Heart left ventricle (tissue), 16 donors: Measurements from ENCODE around the gene RALGAPA2. TPM values are rescaled to one million over a fixed set of nuclear protein-coding genes. Genes with fewer than 3 reads are reported as not detected.

Experiments used
- ATAC-seq, 4 donors: fragments of 200-7000 bp; cut with Tn5 transposase; one replicate each; pipeline ENCODE4 v1.9.1; 2020 to 2022; ENCODE audit warnings: moderate library complexity in 4 of 4, mild to moderate bottlenecking in 3 of 4, moderate number of reproducible peaks in 1 of 4
- DNase-seq, 5 donors: peaks; one replicate each; pipeline ENCODE4 v3.0.0-alpha.2; 2020
- H3K27ac ChIP-seq, 12 donors: fragments of 200-600 bp; sonication (generic) in 4 of 12; one replicate each; pipeline versions ENCODE4 v1.5.0 to v1.8.0; 2016 to 2022; ENCODE audit warnings: mild to moderate bottlenecking in 2 of 12
- H3K27me3 ChIP-seq, 9 donors: fragments of 200-600 bp; sonication (generic) in 2 of 9; one replicate each; pipeline versions ENCODE4 v1.5.1 to v1.8.0; 2016 to 2022; ENCODE audit warnings: mild to moderate bottlenecking in 3 of 9
- H3K36me3 ChIP-seq, 9 donors: fragments of 200-600 bp; sonication (generic) in 2 of 9; one replicate each; pipeline versions ENCODE4 v1.5.0 to v1.8.0; 2018 to 2022; ENCODE audit warnings: mild to moderate bottlenecking in 2 of 9
- H3K4me1 ChIP-seq, 12 donors: fragments of 200-600 bp; sonication (generic) in 4 of 12; one replicate each; pipeline versions ENCODE4 v1.5.0 to v1.8.0; 2016 to 2022; ENCODE audit warnings: mild to moderate bottlenecking in 3 of 12
- H3K4me3 ChIP-seq, 12 donors: fragments of 200-600 bp; sonication (generic) in 4 of 12; one replicate each; pipeline versions ENCODE4 v1.5.0 to v1.8.0; 2017 to 2022; ENCODE audit warnings: mild to moderate bottlenecking in 9 of 12, moderate library complexity in 4 of 12
- H3K9me3 ChIP-seq, 12 donors: fragments of 200-600 bp; sonication (generic) in 4 of 12; one replicate each; pipeline versions ENCODE4 v1.5.0 to v1.8.0; 2016 to 2022; ENCODE audit warnings: mild to moderate bottlenecking in 1 of 12
- POLR2A ChIP-seq, 2 donors: fragments of 450-650 bp; IDR thresholded peaks; one replicate each; pipeline ENCODE4 v1.6.1; 2017; ENCODE audit warnings: antibody characterized with exemption in 2 of 2, mild to moderate bottlenecking in 2 of 2, moderate library complexity in 2 of 2
- WGBS, 4 donors: extraction: QIAGEN DNeasy Blood & Tissue Kit in 2 of 4; methylation state at CpG; one replicate each; pipeline versions ENCODE4 v1.1.5 to v1.1.7; 2013 to 2018; 5-methylcytosine and 5-hydroxymethylcytosine counted together
- intact Hi-C, 10 donors: fragments of 100-400 bp; cut with DNase I; formaldehyde crosslinking; loops; one replicate each; pipeline versions ENCODE4 v1.11.1 to v1.14.2; 2022
- polyA plus RNA-seq, 2 donors: library from polyadenylated mRNA; stranded (reverse); fragments of 200-250 nt; gene quantifications; one replicate each; pipeline ENCODE4 v1.2.3, GENCODE V29; 2013
- total RNA-seq, 9 donors: library from RNA; depleted of rRNA in 2 of 9; stranded (reverse); fragments of >200 nt in 2 of 9; fragmentation: NEBNext Ultra II Directional in 3 of 9; extraction: Animal tissue kit (Norgen Biotek cat#: 25700) in 3 of 9; gene quantifications; one replicate each; pipeline versions ENCODE4 v1.1.0 to v1.2.4, GENCODE V29; 2016 to 2023
- TF ChIP-seq, protein P1 (sequence below), 12 donors: fragments of 200-600 bp; sonication (generic) in 4 of 12; IDR thresholded peaks; one replicate each; pipeline versions ENCODE4 v1.5.0 to v1.8.0; 2018 to 2022; ENCODE audit warnings: antibody characterized with exemption in 12 of 12, mild to moderate bottlenecking in 5 of 12
- donor health status: ischemic (EF 13 %, LVEDD 7.1; RV severe dilation, severe dysfunction).
- donor health status: healthy with polysubstance abuse.
- donor health status: DM: no; HTN: yes; CAD: no.
- donor health status: DM: no; HTN: no; CAD: no.
- donor health status: ischemic (EF 25% LVEDD 6.9; RV normal size, moderate dysfunction).
- donor health status: ischemic (EF 25% LVEDD 5.7; RV mildly dilated, moderate dysfunction).
- donor health status: healthy.
- donor health status: DM: yes; HTN: yes; CAD: no.
- donor health status: ischemic (EF 35%, LVEDD 5.7; RV mildly dilated, moderate dysfunction).
- donor health status: nonischemic (EF 11% LVEDD 7.7; RV severe dilation, severe dysfunction).
- donor health status: DM: yes; HTN: yes; CAD: no.
- donor health status: PGD.
- donor health status: ischemic (EF 29% LVEDD 5.4; RV normal size, mild dysfunction).
- donor health status: nonischemic (EF 23%, LVEDD 6.1; RV moderate dilation, normal function).

The RALGAPA2 gene
- total and polyA plus RNA-seq, 11 donors, result 5.6 to 33.8 (median 21.4) TPM

DNA sequence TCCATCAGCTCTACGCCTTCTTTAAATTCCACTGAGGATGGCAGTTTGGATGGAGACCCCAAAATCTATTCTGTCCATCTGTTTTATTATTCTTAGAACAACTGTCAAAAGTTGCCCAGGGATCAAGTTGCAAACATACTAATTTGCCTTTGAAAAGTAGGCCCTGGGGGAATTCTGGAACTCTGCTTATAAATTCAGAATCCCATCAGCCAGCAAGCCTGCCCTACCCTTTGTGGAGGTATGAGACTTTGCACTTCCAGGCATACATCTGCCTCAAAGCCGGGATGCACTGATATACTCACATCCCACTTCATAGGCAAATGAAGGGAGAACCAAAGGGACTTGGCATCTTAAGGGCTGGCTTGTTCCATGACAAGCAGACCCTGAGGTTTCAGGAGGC, 250.9 kb downstream of the RALGAPA2 start:
- DNase-seq (no peak), ATAC-seq (no peak)
- intact Hi-C loops, result no loop called here
- no peaks in the 10 kb centered on the region for H3K9me3 ChIP-seq
- H3K4me1 ChIP-seq, result peaks cover 0 to 3% (median 0%) of the 10 kb centered on the region in 12 donors
- no peaks in the 10 kb centered on the region for H3K27me3 ChIP-seq
- 90 to 97% (median 92%) methylated on average over 2 of the region's 2 CpGs for WGBS, 4 donors
- peaks cover 0 to 24% (median 2%) of the 10 kb centered on the region in 9 donors for H3K36me3 ChIP-seq
- H3K4me3 ChIP-seq, result no peak overlapping the region
- TF ChIP-seq POLR2A (IDR thresholded peaks at IDR 0.05), result no peak
- TF ChIP-seq, protein P1, sequence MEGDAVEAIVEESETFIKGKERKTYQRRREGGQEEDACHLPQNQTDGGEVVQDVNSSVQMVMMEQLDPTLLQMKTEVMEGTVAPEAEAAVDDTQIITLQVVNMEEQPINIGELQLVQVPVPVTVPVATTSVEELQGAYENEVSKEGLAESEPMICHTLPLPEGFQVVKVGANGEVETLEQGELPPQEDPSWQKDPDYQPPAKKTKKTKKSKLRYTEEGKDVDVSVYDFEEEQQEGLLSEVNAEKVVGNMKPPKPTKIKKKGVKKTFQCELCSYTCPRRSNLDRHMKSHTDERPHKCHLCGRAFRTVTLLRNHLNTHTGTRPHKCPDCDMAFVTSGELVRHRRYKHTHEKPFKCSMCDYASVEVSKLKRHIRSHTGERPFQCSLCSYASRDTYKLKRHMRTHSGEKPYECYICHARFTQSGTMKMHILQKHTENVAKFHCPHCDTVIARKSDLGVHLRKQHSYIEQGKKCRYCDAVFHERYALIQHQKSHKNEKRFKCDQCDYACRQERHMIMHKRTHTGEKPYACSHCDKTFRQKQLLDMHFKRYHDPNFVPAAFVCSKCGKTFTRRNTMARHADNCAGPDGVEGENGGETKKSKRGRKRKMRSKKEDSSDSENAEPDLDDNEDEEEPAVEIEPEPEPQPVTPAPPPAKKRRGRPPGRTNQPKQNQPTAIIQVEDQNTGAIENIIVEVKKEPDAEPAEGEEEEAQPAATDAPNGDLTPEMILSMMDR (IDR thresholded peaks at IDR 0.05), result no peak
- no peak overlapping the region for H3K27ac ChIP-seq

DNA sequence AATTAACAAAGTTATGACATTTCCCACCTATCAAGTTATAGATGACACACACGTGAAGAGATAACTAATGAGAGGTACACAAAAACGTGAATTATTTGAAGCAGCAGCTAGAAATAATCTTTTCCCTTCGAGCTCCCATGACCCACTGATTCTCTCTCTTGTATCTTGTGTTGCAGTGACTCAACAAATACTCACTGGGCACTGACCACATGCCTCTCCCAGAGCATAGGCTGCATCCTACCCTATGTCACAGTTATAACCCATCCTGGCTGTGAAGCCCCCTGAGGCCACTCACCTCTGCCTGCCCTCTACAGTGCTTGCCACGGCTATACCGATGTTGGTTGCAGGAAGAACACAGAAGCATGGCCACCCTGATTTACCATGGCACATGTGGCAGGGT, 252.7 kb downstream of the RALGAPA2 start:
- Histone ChIP-seq H3K4me3 (no peak overlapping the region), H3K4me1 (peaks cover 0 to 21% (median 2%) of the 10 kb centered on the region in 12 donors), H3K27me3 (no peaks in the 10 kb centered on the region), H3K9me3 (no peaks in the 10 kb centered on the region), H3K36me3 (peaks cover 0 to 16% (median 2%) of the 10 kb centered on the region in 9 donors), H3K27ac (no peak overlapping the region)
- TF ChIP-seq POLR2A (IDR thresholded peaks at IDR 0.05), result no peak
- TF ChIP-seq, protein P1 (IDR thresholded peaks at IDR 0.05), result no peak
- intact Hi-C loops, result loop anchor here in 2 of 10 donors (10.0 kb wide), 2 partner anchors 95 to 375 kb away; partner anchors contain the start of gene INSM1 (in 1 of the 2)
- no peak for ATAC-seq
- DNase-seq, result no peak
- 91 to 95% (median 94%) methylated on average over 4 to 5 of the region's 5 CpGs for WGBS, 4 donors

DNA sequence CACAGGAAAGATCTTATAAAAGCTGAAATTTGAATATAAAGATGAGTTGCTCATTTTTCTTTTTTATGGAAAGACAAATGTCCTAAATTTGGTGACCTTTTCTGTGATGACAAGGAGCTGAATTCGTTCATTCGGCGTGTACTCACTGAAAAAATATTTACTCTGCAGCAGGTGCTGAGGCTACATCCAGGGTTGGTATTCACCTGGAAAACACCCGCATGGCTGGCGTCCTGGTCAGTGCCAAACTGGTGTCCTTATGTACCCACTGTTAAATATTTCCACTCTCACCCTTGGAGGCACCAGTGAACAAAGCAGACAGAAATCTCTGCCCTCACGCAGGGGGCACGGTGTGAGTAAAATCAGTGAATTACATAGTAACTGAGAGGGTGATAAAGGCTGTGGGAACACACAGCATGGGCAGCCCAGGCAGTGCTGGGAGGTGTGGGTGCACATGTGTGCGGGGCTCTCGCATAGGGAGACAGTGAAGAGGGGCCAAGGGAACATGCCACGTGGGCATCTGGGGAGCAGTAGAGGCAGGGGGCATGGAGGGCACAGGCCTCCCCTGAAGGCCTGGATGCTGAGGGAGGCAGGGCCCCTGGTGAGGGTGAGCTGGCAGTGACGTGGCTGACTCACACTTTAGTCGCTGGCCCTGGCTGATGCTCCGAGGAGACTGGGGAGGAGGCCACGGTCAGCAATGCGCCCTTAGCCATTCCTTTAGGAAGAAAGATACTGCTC, 254.9 kb downstream of the RALGAPA2 start:
- WGBS, 4 donors, result 95 to 97% (median 95%) methylated on average over 15 of the region's 15 CpGs
- Histone ChIP-seq H3K9me3 (no peaks in the 10 kb centered on the region), H3K36me3 (peaks cover 0 to 14% (median 2%) of the 10 kb centered on the region in 9 donors), H3K4me1 (peaks cover 0 to 30% (median 9%) of the 10 kb centered on the region in 12 donors), H3K27me3 (no peaks in the 10 kb centered on the region), H3K4me3 (no peak overlapping the region), H3K27ac (no peak overlapping the region)
- TF ChIP-seq, protein P1 (IDR thresholded peaks at IDR 0.05), result no peak
- TF ChIP-seq POLR2A (IDR thresholded peaks at IDR 0.05), result no peak
- no peak for DNase-seq
- ATAC-seq, result no peak
- intact Hi-C loops, result loop anchor here in 2 of 10 donors (10.0 kb wide), 2 partner anchors 93 to 373 kb away; partner anchors contain the start of gene INSM1 (in 1 of the 2)

DNA sequence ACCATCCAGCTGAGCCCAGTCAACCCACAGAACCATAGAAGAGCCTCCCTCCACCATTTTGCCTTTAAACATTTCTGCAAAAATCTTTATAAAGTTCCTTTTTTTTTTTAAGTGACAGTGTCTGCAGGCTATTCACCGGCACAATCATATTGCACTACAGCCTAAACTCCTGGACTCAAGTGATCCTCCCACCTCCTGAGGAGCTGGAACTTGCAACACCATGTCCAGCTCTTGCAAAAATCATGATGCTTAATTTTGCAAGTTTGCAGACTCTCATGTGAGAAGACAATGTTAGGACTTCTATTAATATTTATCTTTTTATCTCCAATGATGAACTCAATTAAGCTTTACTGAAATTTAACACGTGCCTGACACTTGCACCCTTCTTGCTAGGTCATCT, 255.7 kb downstream of the RALGAPA2 start:
- no peak for ATAC-seq
- Histone ChIP-seq H3K4me1 (peaks cover 0 to 39% (median 13%) of the 10 kb centered on the region in 12 donors), H3K27ac (peak overlapping the region in 1 of 12 donors; percentile 47), H3K9me3 (no peaks in the 10 kb centered on the region), H3K27me3 (no peaks in the 10 kb centered on the region), H3K4me3 (no peak overlapping the region), H3K36me3 (peaks cover 0 to 14% (median 2%) of the 10 kb centered on the region in 9 donors)
- 85 to 96% (median 91%) methylated on average over 2 of the region's 2 CpGs for WGBS, 4 donors
- intact Hi-C loops, result loop anchor here in 2 of 10 donors (10.0 kb wide), 2 partner anchors 92 to 372 kb away; partner anchors contain the start of gene INSM1 (in 1 of the 2)
- DNase-seq, result no peak
- TF ChIP-seq, protein P1 (IDR thresholded peaks at IDR 0.05), result no peak
- no peak for TF ChIP-seq POLR2A (IDR thresholded peaks at IDR 0.05)
